HUES64 (cell line): Measurements from ENCODE around the gene GPC6.

ENCODE experiments used
- H3K27ac ChIP-seq: 2 replicates; pipeline ENCODE4 v1.7.0; 2013; ENCODE audit warnings: low read depth, low read length, inconsistent platforms
- H3K27me3 ChIP-seq: 2 replicates; pipeline ENCODE4 v1.6.1; 2013; ENCODE audit warnings: mild to moderate bottlenecking, low read length; ENCODE audit not compliant: insufficient read depth
- H3K36me3 ChIP-seq: 2 replicates; pipeline ENCODE4 v1.6.1; 2013; ENCODE audit warnings: mild to moderate bottlenecking, low read length; ENCODE audit not compliant: insufficient read depth
- H3K4me1 ChIP-seq: 2 replicates; pipeline ENCODE4 v1.6.1; 2013; ENCODE audit warnings: mild to moderate bottlenecking, low read length, moderate library complexity; ENCODE audit not compliant: insufficient read depth
- H3K4me3 ChIP-seq: 2 replicates; pipeline ENCODE4 v1.5.1; 2013; ENCODE audit warnings: mild to moderate bottlenecking, low read length, moderate library complexity
- H3K9ac ChIP-seq: 2 replicates; pipeline ENCODE4 v1.6.1; 2013; ENCODE audit warnings: mild to moderate bottlenecking, low read depth, low read length
- H3K9me3 ChIP-seq: 2 replicates; pipeline ENCODE4 v1.6.1; 2013; ENCODE audit warnings: low read depth, low read length; ENCODE audit not compliant: insufficient read depth
- WGBS: fragments of 150-250, 120-280 bp; methylation state at CpG from one replicate; pipeline ENCODE4 v1.1.7; 2013; ENCODE audit warnings: missing lambda C conversion rate; 5-methylcytosine and 5-hydroxymethylcytosine counted together

Gene GPC6

GRCh38 chr13:94232956-94233355, 1006.3 kb downstream of the GPC6 start:
- no peak overlapping the region for H3K27ac ChIP-seq
- H3K27me3 ChIP-seq, result no peaks in the 10 kb centered on the region
- no peaks in the 10 kb centered on the region for H3K36me3 ChIP-seq
- H3K9me3 ChIP-seq, result no peaks in the 10 kb centered on the region
- WGBS, result 100% methylated on average over 1 of the region's 2 CpGs
- peaks cover 9% of the 10 kb centered on the region; the same call in 1 of the 2 replicates for H3K4me1 ChIP-seq
- no peak overlapping the region for H3K4me3 ChIP-seq
- H3K9ac ChIP-seq, result no peak overlapping the region

- no peak overlapping the region for H3K4me3 ChIP-seq
- H3K27me3 ChIP-seq, result no peaks in the 10 kb centered on the region
- WGBS, result 74% methylated on average over 3 of the region's 5 CpGs
- no peaks in the 10 kb centered on the region for H3K36me3 ChIP-seq
- H3K9me3 ChIP-seq, result no peaks in the 10 kb centered on the region
- H3K9ac ChIP-seq, result no peak overlapping the region
- H3K4me1 ChIP-seq, result peaks cover 9% of the 10 kb centered on the region; the same call in 1 of the 2 replicates
- H3K27ac ChIP-seq, result no peak overlapping the region
These were observed 1006.8 kb downstream of the GPC6 start for GRCh38 chr13:94233401-94233800.

- WGBS, result 94% methylated on average over 4 of the region's 4 CpGs
- Histone ChIP-seq H3K4me1 (peaks cover 9% of the 10 kb centered on the region; the same call in 1 of the 2 replicates), H3K27ac (no peak overlapping the region), H3K4me3 (no peak overlapping the region), H3K9me3 (no peaks in the 10 kb centered on the region), H3K36me3 (no peaks in the 10 kb centered on the region), H3K27me3 (no peaks in the 10 kb centered on the region), H3K9ac (no peak overlapping the region)
These were observed 1007.2 kb downstream of the GPC6 start for GRCh38 chr13:94233837-94234236.

GRCh38 chr13:94234738-94235137, 1008.1 kb downstream of the GPC6 start:
- Histone ChIP-seq H3K9me3 (no peaks in the 10 kb centered on the region), H3K9ac (no peak overlapping the region), H3K4me3 (no peak overlapping the region), H3K36me3 (no peaks in the 10 kb centered on the region), H3K27me3 (no peaks in the 10 kb centered on the region), H3K4me1 (peaks cover 9% of the 10 kb centered on the region; the same call in 1 of the 2 replicates), H3K27ac (no peak overlapping the region)
- WGBS, result 75% methylated on average over 1 of the region's 2 CpGs

- H3K4me3 ChIP-seq, result no peak overlapping the region
- no peak overlapping the region for H3K27ac ChIP-seq
- H3K36me3 ChIP-seq, result no peaks in the 10 kb centered on the region
- peaks cover 9% of the 10 kb centered on the region; the same call in 1 of the 2 replicates for H3K4me1 ChIP-seq
- H3K9ac ChIP-seq, result no peak overlapping the region
- WGBS, result 96% methylated on average over 2 of the region's 2 CpGs
- H3K9me3 ChIP-seq, result no peaks in the 10 kb centered on the region
- no peaks in the 10 kb centered on the region for H3K27me3 ChIP-seq
These were observed 1009.5 kb downstream of the GPC6 start for GRCh38 chr13:94236132-94236531.

- H3K4me3 ChIP-seq, result no peak overlapping the region
- no peak overlapping the region for H3K9ac ChIP-seq
- no peaks in the 10 kb centered on the region for H3K9me3 ChIP-seq
- H3K27me3 ChIP-seq, result no peaks in the 10 kb centered on the region
- H3K36me3 ChIP-seq, result no peaks in the 10 kb centered on the region
- peaks cover 9% of the 10 kb centered on the region; the same call in 1 of the 2 replicates for H3K4me1 ChIP-seq
- no peak overlapping the region for H3K27ac ChIP-seq
These were observed 1010.3 kb downstream of the GPC6 start for GRCh38 chr13:94236872-94237271.

- Histone ChIP-seq H3K4me3 (no peak overlapping the region), H3K4me1 (no peaks in the 10 kb centered on the region), H3K9ac (no peak overlapping the region), H3K27me3 (no peaks in the 10 kb centered on the region), H3K36me3 (no peaks in the 10 kb centered on the region), H3K27ac (no peak overlapping the region), H3K9me3 (no peaks in the 10 kb centered on the region)
- 92% methylated on average over 2 of the region's 3 CpGs for WGBS
These were observed 1012.5 kb downstream of the GPC6 start for GRCh38 chr13:94239135-94239534.

- H3K9me3 ChIP-seq, result peaks cover 9% of the 10 kb centered on the region; the same call in 1 of the 2 replicates
- H3K9ac ChIP-seq, result no peak overlapping the region
- no peak overlapping the region for H3K27ac ChIP-seq
- no peaks in the 10 kb centered on the region for H3K27me3 ChIP-seq
- no peak overlapping the region for H3K4me3 ChIP-seq
- no peaks in the 10 kb centered on the region for H3K4me1 ChIP-seq
- H3K36me3 ChIP-seq, result no peaks in the 10 kb centered on the region
These were observed 1015.9 kb downstream of the GPC6 start for GRCh38 chr13:94242554-94242953.

GRCh38 chr13:94243551-94243950, 1016.9 kb downstream of the GPC6 start:
- Histone ChIP-seq H3K9ac (no peak overlapping the region), H3K27me3 (no peaks in the 10 kb centered on the region), H3K4me3 (no peak overlapping the region), H3K9me3 (peaks cover 9% of the 10 kb centered on the region; the same call in 1 of the 2 replicates), H3K4me1 (no peaks in the 10 kb centered on the region), H3K36me3 (no peaks in the 10 kb centered on the region), H3K27ac (no peak overlapping the region)

GRCh38 chr13:94246495-94246894, 1019.9 kb downstream of the GPC6 start:
- H3K9me3 ChIP-seq, result peaks cover 9% of the 10 kb centered on the region; the same call in 1 of the 2 replicates
- no peaks in the 10 kb centered on the region for H3K27me3 ChIP-seq
- peaks cover 13% of the 10 kb centered on the region; the same call in 1 of the 2 replicates for H3K4me1 ChIP-seq
- no peak overlapping the region for H3K9ac ChIP-seq
- WGBS, result 83% methylated on average over 1 of the region's 1 CpG
- H3K4me3 ChIP-seq, result no peak overlapping the region
- H3K36me3 ChIP-seq, result no peaks in the 10 kb centered on the region
- H3K27ac ChIP-seq, result no peak overlapping the region

- no peaks in the 10 kb centered on the region for H3K27me3 ChIP-seq
- H3K27ac ChIP-seq, result no peak overlapping the region
- no peak overlapping the region for H3K9ac ChIP-seq
- 86% methylated on average over 1 of the region's 1 CpG for WGBS
- H3K4me3 ChIP-seq, result no peak overlapping the region
- peaks cover 13% of the 10 kb centered on the region; the same call in 1 of the 2 replicates for H3K4me1 ChIP-seq
- peaks cover 9% of the 10 kb centered on the region; the same call in 1 of the 2 replicates for H3K9me3 ChIP-seq
- H3K36me3 ChIP-seq, result no peaks in the 10 kb centered on the region
These were observed 1021.3 kb downstream of the GPC6 start for GRCh38 chr13:94247890-94248289.
